BE2C (cell line): ENCODE measurements around the gene ACBD4.

Experiments
- DNase-seq: peaks from one replicate; pipeline ENCODE4 v3.0.0-alpha.2; 2020
- H3K27me3 ChIP-seq: fragments of 250-450 bp; sonication (Bioruptor Pico); 2 replicates; pipeline ENCODE4 v1.5.1; 2020; ENCODE audit warnings: mild to moderate bottlenecking
- H3K36me3 ChIP-seq: fragments of 250-450 bp; sonication (Bioruptor Pico); 2 replicates; pipeline ENCODE4 v1.5.1; 2020; ENCODE audit warnings: mild to moderate bottlenecking
- H3K4me1 ChIP-seq: fragments of 250-450 bp; sonication (Bioruptor Pico); 2 replicates; pipeline ENCODE4 v1.5.1; 2020
- H3K4me3 ChIP-seq: 2 replicates; pipeline ENCODE4 v1.5.1; 2011; ENCODE audit warnings: low read depth, low read length
- H3K9me3 ChIP-seq: fragments of 250-450 bp; sonication (Bioruptor Pico); 2 replicates; pipeline ENCODE4 v1.5.1; 2020
- TF ChIP-seq, protein P1 (sequence below): IDR thresholded peaks from 2 replicates; pipeline ENCODE4 v1.5.1; 2012; ENCODE audit warnings: mild to moderate bottlenecking, low read depth, low read length

The ACBD4 gene

DNA sequence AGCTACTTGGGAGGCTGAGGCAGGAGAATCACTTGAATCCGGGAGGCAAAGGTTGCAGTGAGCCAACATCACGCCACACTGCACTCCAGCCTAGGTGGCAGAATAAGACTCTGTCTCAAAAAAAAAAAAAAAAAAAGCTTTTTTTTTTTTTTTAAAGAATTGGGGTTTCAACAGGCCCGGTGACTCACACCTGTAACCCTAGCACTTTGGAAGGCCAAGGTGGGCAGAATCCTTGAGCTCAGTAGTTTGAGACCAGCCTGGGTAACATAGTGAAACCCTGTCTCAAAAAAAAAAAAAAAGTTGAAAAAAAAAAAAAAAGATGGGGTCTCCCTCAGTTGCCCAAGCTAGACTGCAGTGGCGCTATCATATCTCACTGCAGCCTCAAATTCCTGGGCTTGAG is 19.5 kb downstream of the ACBD4 start:
- Histone ChIP-seq H3K36me3 (no peaks in the 10 kb centered on the region), H3K4me1 (peaks cover 11% of the 10 kb centered on the region; the same call in 1 of the 2 replicates), H3K9me3 (no peaks in the 10 kb centered on the region), H3K27me3 (no peaks in the 10 kb centered on the region), H3K4me3 (no peak overlapping the region)
- DNase-seq = no peak
- TF ChIP-seq, protein P1, sequence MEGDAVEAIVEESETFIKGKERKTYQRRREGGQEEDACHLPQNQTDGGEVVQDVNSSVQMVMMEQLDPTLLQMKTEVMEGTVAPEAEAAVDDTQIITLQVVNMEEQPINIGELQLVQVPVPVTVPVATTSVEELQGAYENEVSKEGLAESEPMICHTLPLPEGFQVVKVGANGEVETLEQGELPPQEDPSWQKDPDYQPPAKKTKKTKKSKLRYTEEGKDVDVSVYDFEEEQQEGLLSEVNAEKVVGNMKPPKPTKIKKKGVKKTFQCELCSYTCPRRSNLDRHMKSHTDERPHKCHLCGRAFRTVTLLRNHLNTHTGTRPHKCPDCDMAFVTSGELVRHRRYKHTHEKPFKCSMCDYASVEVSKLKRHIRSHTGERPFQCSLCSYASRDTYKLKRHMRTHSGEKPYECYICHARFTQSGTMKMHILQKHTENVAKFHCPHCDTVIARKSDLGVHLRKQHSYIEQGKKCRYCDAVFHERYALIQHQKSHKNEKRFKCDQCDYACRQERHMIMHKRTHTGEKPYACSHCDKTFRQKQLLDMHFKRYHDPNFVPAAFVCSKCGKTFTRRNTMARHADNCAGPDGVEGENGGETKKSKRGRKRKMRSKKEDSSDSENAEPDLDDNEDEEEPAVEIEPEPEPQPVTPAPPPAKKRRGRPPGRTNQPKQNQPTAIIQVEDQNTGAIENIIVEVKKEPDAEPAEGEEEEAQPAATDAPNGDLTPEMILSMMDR = no peak

DNA sequence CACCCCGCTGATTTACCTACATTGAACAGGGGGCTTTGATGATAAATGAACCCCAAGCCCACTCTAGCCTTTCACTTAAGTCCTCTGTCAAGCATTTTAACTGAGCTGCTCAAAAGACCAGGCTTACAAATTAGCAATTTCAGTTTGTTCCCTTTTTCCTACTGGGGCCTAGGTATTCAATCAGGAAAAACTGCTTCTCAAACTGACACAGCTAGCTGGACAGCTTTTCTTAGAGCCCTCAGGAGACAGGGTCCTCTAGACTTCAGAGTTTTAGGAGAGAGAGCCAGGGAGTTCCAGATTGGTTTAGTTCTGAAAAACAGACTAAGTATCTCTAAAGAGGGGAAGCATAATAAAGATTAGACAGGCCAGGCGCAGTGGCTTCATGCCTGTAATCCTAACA is 20.0 kb downstream of the ACBD4 start:
- TF ChIP-seq, protein P1 = no peak
- Histone ChIP-seq H3K4me1 (peaks cover 11% of the 10 kb centered on the region; the same call in 1 of the 2 replicates), H3K27me3 (no peaks in the 10 kb centered on the region), H3K9me3 (no peaks in the 10 kb centered on the region), H3K4me3 (no peak overlapping the region), H3K36me3 (no peaks in the 10 kb centered on the region)
- no peak for DNase-seq

DNA sequence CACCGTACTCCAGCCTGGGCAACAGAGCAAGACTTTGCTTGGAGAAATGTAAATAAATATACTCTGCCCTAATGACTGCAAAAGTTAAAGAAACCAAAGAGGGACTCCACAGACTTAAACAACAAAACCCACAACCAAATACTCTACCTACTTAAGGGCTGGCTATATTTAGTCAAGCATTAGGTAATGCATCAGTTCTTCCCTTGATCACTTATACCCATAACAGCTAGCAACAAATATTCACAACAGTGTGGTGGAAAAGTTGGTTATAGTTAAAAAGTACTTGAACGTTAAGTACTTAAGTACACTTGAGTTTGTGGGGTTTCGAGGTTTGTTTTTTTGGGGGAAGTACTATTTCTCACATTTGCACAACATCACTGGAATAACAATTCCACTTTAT is 20.8 kb downstream of the ACBD4 start:
- H3K36me3 ChIP-seq = peaks cover 4% of the 10 kb centered on the region
- TF ChIP-seq, protein P1 = no peak
- no peak for DNase-seq
- no peak overlapping the region for H3K4me3 ChIP-seq
- H3K27me3 ChIP-seq = no peaks in the 10 kb centered on the region
- no peaks in the 10 kb centered on the region for H3K9me3 ChIP-seq
- peaks cover 10% of the 10 kb centered on the region; the same call in 1 of the 2 replicates for H3K4me1 ChIP-seq

DNA sequence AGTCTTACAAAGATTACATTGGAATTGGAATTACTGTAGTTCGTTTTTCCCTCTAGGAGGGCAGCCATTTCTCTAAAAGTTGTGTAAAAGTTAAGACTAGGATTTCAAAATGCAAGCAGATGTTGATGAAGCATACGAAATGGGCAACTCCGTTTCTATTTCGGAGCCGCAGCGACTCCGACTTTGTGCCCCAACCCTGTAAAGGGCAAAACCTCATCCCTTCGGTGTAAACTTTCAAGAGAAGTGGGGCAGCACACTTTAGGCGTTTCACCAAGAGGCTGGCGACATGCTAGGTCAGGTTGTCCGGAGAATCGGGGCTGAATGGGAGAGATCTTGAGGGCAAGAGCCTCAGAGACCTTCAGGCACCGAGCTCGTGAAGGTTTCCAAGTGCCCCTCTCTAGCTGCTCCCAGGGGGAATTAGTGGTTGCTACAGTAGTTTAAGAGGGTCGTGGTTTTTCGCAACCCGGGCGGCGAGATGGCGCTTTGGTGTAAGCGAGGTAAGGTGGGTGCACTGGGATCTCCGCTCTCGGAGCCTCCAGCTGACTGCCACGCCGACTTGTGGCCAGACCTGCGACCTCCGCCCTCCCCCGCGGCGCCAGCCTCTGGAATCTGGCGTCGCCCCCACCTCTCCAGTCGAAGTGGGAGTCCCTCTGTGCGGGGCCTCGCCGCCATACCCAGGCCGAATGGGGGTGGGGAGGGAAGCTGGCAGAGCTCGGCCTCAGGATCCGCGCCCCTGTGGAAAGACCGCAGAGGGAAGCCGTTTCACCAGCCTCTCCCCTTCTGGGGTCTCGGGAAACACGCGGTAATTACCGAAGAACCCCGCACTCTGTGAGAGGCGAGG is 25.2 kb downstream of the ACBD4 start:
- Histone ChIP-seq H3K4me1 (peaks cover 11% of the 10 kb centered on the region; the same call in 1 of the 2 replicates), H3K4me3 (peak overlapping the region; percentile 87), H3K9me3 (no peaks in the 10 kb centered on the region), H3K36me3 (peaks cover 4% of the 10 kb centered on the region), H3K27me3 (no peaks in the 10 kb centered on the region)
- DNase-seq = peak; percentile 88
- TF ChIP-seq, protein P1 = 0 out of 2 replicates have a peak, but pooled peaks have one; percentile 20

DNA sequence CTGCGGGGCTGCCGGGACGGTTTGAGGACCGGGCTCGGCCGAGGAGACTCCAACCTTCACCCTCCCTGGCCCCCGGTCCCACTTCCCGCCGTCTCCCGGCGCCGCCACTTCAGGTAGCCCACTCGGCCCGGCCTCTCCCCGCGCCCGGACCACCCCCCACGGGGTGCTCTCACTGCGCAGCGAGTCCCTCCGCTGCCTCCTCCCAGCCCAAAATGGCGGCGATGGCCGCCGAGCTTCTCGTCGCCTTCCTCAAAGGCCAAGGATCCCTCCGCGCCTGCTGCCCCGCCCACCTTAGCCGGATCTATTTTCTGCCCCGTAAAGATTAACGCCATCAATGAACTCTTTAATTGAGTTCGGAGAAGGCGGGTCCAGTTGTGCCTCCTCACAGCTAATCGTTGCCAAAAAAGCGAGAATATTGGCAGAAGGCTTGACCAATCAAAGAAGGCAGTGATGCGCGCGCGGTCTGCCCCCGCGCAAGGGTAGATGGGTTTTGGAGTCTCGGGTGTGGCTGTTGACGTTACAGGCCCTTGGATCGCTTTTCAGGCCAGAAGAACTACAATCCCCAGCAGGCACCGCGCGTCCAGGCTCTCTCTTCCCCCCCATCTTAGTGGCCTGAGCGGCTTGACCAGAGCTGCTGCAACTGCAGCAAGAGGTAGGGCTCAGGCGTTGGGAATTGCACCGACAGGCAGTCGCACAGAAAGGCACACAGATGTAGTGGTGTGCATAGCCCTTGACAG is 26.0 kb downstream of the ACBD4 start, which contains the start of gene HEXIM2:
HEXIM2 (plus strand) TSS at position 588 of the 737 bp plus-strand sequence. CDS start 919 bp downstream, outside the sequence.
- DNase-seq = peak; percentile 96
- H3K9me3 ChIP-seq = no peaks in the 10 kb centered on the region
- peak within 1 kb of the TSS; percentile 87 for H3K4me3 ChIP-seq
- peaks cover 4% of the 10 kb centered on the region for H3K36me3 ChIP-seq
- TF ChIP-seq, protein P1 = no peak
- peaks cover 11% of the 10 kb centered on the region; the same call in 1 of the 2 replicates for H3K4me1 ChIP-seq
- H3K27me3 ChIP-seq = no peaks in the 10 kb centered on the region
